Measurements from ENCODE around the gene TTC6. TPM values are rescaled to one million over a fixed set of nuclear protein-coding genes. Genes with fewer than 3 reads are reported as not detected.

Gene TTC6
- total and polyA plus RNA-seq, 4 donors, result 0.50 to 34.4 (median 5.0) TPM

GRCh38 chr14:37615582-37616289 lies 20.3 kb downstream of the TTC6 start:
- Histone ChIP-seq H3K9me3 (ENCODE audit: control insufficient read depth in 4 of 4, insufficient read depth in 3 of 4, low read length in 3 of 4) (peaks cover 3 to 14% (median 8%) of the 10 kb centered on the region in 4 donors), H3K27me3 (ENCODE audit: control insufficient read depth in 3 of 3, insufficient read depth in 3 of 3, low read length in 2 of 3) (peaks cover 0 to 9% (median 6%) of the 10 kb centered on the region in 3 donors), H3K36me3 (ENCODE audit: control insufficient read depth in 4 of 4, insufficient read depth in 4 of 4, low read length in 4 of 4) (no peaks in the 10 kb centered on the region), H3K27ac (ENCODE audit: low read depth in 1 of 2, low read length in 1 of 2) (no peak overlapping the region), H3K4me3 (no peak overlapping the region), H3K4me1 (ENCODE audit: control insufficient read depth in 5 of 5, insufficient read depth in 5 of 5, low read length in 5 of 5) (no peaks in the 10 kb centered on the region), H3K9ac (ENCODE audit: insufficient read depth in 1 of 2, low read length in 2 of 2) (no peak overlapping the region)
- DNase-seq (no peak), ATAC-seq (ENCODE audit: insufficient read depth, low FRiP score) (no peak)
- WGBS, 2 donors, result 91 to 97% methylated on average over 3 of the region's 3 CpGs
- TF ChIP-seq CTCF (IDR thresholded peaks at IDR 0.05; ENCODE audit: control extremely low read depth, extremely low read depth), result no peak

- ATAC-seq (ENCODE audit: insufficient read depth, low FRiP score) (no peak), DNase-seq (no peak)
- Histone ChIP-seq H3K9me3 (ENCODE audit: control insufficient read depth in 4 of 4, insufficient read depth in 3 of 4, low read length in 3 of 4) (peaks cover 3 to 13% (median 4%) of the 10 kb centered on the region in 4 donors), H3K9ac (ENCODE audit: insufficient read depth in 1 of 2, low read length in 2 of 2) (no peak overlapping the region), H3K36me3 (ENCODE audit: control insufficient read depth in 4 of 4, insufficient read depth in 4 of 4, low read length in 4 of 4) (no peaks in the 10 kb centered on the region), H3K27ac (ENCODE audit: low read depth in 1 of 2, low read length in 1 of 2) (no peak overlapping the region), H3K27me3 (ENCODE audit: control insufficient read depth in 3 of 3, insufficient read depth in 3 of 3, low read length in 2 of 3) (peaks cover 0 to 6% (median under 1%) of the 10 kb centered on the region in 3 donors), H3K4me3 (no peak overlapping the region), H3K4me1 (ENCODE audit: control insufficient read depth in 5 of 5, insufficient read depth in 5 of 5, low read length in 5 of 5) (peaks cover 0 to 1% (median 0%) of the 10 kb centered on the region in 5 donors)
- WGBS, 2 donors, result 96 to 98% methylated on average over 4 of the region's 4 CpGs
- no peak for TF ChIP-seq CTCF (IDR thresholded peaks at IDR 0.05; ENCODE audit: control extremely low read depth, extremely low read depth)
These were observed 21.4 kb downstream of the TTC6 start for GRCh38 chr14:37616853-37617252.

GRCh38 chr14:37617864-37618365 lies 22.5 kb downstream of the TTC6 start:
- Histone ChIP-seq H3K27ac (ENCODE audit: low read depth in 1 of 2, low read length in 1 of 2) (no peak overlapping the region), H3K27me3 (ENCODE audit: control insufficient read depth in 3 of 3, insufficient read depth in 3 of 3, low read length in 2 of 3) (peaks cover 0 to 4% (median 0%) of the 10 kb centered on the region in 3 donors), H3K4me3 (no peak overlapping the region), H3K9ac (ENCODE audit: insufficient read depth in 1 of 2, low read length in 2 of 2) (no peak overlapping the region), H3K4me1 (ENCODE audit: control insufficient read depth in 5 of 5, insufficient read depth in 5 of 5, low read length in 5 of 5) (peaks cover 0 to 3% (median 0%) of the 10 kb centered on the region in 5 donors), H3K9me3 (ENCODE audit: control insufficient read depth in 4 of 4, insufficient read depth in 3 of 4, low read length in 3 of 4) (peaks cover 3 to 13% (median 6%) of the 10 kb centered on the region in 4 donors), H3K36me3 (ENCODE audit: control insufficient read depth in 4 of 4, insufficient read depth in 4 of 4, low read length in 4 of 4) (no peaks in the 10 kb centered on the region)
- 95 to 97% methylated on average over 1 of the region's 1 CpG for WGBS, 2 donors
- DNase-seq (no peak), ATAC-seq (ENCODE audit: insufficient read depth, low FRiP score) (no peak)
- TF ChIP-seq CTCF (IDR thresholded peaks at IDR 0.05; ENCODE audit: control extremely low read depth, extremely low read depth), result no peak

Data from lung (tissue), 12 donors.